H1 (cell line): ENCODE results near the gene PRRT1B. TPM values are rescaled to one million over a fixed set of nuclear protein-coding genes. Genes with fewer than 3 reads are reported as not detected.

Source experiments
- CHD7 ChIP-seq: fragments of 300-600 bp; sonication (generic); IDR thresholded peaks from 2 replicates; pipeline ENCODE4 v1.7.1; 2012; ENCODE audit warnings: low read length, moderate library complexity, mild to moderate bottlenecking, inconsistent platforms; ENCODE audit not compliant: insufficient replicate concordance
- CREB1 ChIP-seq: IDR thresholded peaks from 2 replicates; pipeline ENCODE4 v1.6.1; 2012; ENCODE audit warnings: inconsistent platforms
- CTBP2 ChIP-seq: IDR thresholded peaks from 2 replicates; pipeline ENCODE4 v1.7.0; 2011; ENCODE audit warnings: borderline replicate concordance, mild to moderate bottlenecking, moderate library complexity, mixed read lengths, low read length; ENCODE audit not compliant: insufficient read depth, insufficient read length
- E2F6 ChIP-seq: IDR thresholded peaks from 2 replicates; pipeline ENCODE4 v1.6.1; 2012; ENCODE audit warnings: inconsistent platforms
- EP300 ChIP-seq, 2 experiments: IDR thresholded peaks; 1 replicate in 1 of 2; 2 replicates in 1 of 2; pipeline ENCODE4 v1.6.1; 2011 to 2012; ENCODE audit warnings: low read depth in 2 of 2, low read length in 2 of 2, mild to moderate bottlenecking in 2 of 2, borderline replicate concordance in 1 of 2, inconsistent platforms in 1 of 2, moderate library complexity in 1 of 2
- RBBP5 ChIP-seq: IDR thresholded peaks from 2 replicates; pipeline ENCODE4 v1.7.1; 2012; ENCODE audit warnings: low read depth, mild to moderate bottlenecking, inconsistent platforms, low read length, moderate library complexity, borderline replicate concordance
- TCF12 ChIP-seq: IDR thresholded peaks from 2 replicates; pipeline ENCODE4 v1.6.1; 2011; ENCODE audit warnings: low read depth, mild to moderate bottlenecking, low read length
- polyA plus RNA-seq, 7 experiments: library from polyadenylated mRNA; depleted of rRNA in 3 of 7; stranded (reverse) in 5 of 7; unstranded in 2 of 7; fragments of >200 nt in 5 of 7; fragments of 200-250 nt in 2 of 7; gene quantifications; 1 replicate in 5 of 7; 2 replicates in 1 of 7; 4 replicates in 1 of 7; pipeline versions ENCODE4 v1.2.1 to v1.2.3, GENCODE V29; 2011 to 2013; ENCODE audit warnings: missing spikeins in 2 of 7, mixed read lengths in 2 of 7
- total RNA-seq: library from RNA; stranded (reverse); fragmentation: NEBNext Ultra II Directional; extraction: Animal tissue kit (Norgen Biotek cat#: 25700); gene quantifications from 2 replicates; pipeline ENCODE4 v1.2.1, GENCODE V29; 2021

PRRT1B gene
- total and polyA plus RNA-seq, 2 of the 8 experiments (the other 6 are each of a cell fraction or from before 2014, with no cell fraction given): 0.30 to 1.2 TPM

GRCh38 chr9:131575946-131576853 is 30.9 kb downstream of the PRRT1B start (continued):
- TF ChIP-seq EP300 (IDR thresholded peaks at IDR 0.05; ENCODE audit: borderline replicate concordance in 1 of 2, low read depth in 2 of 2, low read length in 2 of 2): no peak
- TF ChIP-seq CHD7: no peak
- no peak for TF ChIP-seq TCF12
- no peak for TF ChIP-seq E2F6
- TF ChIP-seq RBBP5: no peak
- no peak for TF ChIP-seq CREB1
- no peak for TF ChIP-seq CTBP2
- TF ChIP-seq, all 59 proteins: peak for 0
